Endothelial cell of umbilical vein (primary cell): Measurements from ENCODE around the gene CTNS. TPM values are rescaled to one million over a fixed set of nuclear protein-coding genes. Genes with fewer than 3 reads are reported as not detected.

ENCODE experiments used
- BruUV-seq: library from RNA; stranded (reverse); fragments of 400-500 nt; replicated peaks from 2 replicates; lab custom pipeline; 2021; lab: Mats Ljungman, UMichigan
- CTCF ChIA-PET: fragments of 300-600, 350-600 bp; sonication (Branson Sonifier 250); formaldehyde crosslinking; loops from one replicate; lab custom pipeline; 2021; ENCODE audit warnings: antibody characterized with exemption, inconsistent platforms; lab: Charles Lee
- POLR2A ChIA-PET: fragments of 300-600, 350-600 bp; sonication (Branson Sonifier 250); formaldehyde crosslinking; loops from one replicate; lab custom pipeline; 2021; ENCODE audit warnings: antibody characterized with exemption, inconsistent platforms; lab: Charles Lee
- DNase-seq: peaks from one replicate; pipeline ENCODE4 v3.0.0-alpha.2; 2011; ENCODE audit warnings: low read depth, low spot score
- FAIRE-seq: peaks from 2 replicates; lab custom pipeline; 2011; peaks lifted over from hg19 to GRCh38; lab: Jason Lieb, UNC
- H2AFZ ChIP-seq: 2 replicates; pipeline ENCODE4 v1.6.0; 2012; ENCODE audit warnings: low read depth, low read length, control low read depth, inconsistent platforms
- H3K27ac ChIP-seq: 2 replicates; pipeline ENCODE4 v1.5.1; 2011; ENCODE audit warnings: low read depth, mild to moderate bottlenecking, control low read depth, low read length, moderate library complexity; ENCODE audit not compliant: insufficient read depth
- H3K27me3 ChIP-seq, 2 experiments: 2 replicates each; pipeline versions ENCODE4 v1.6.0 to v1.6.1; 2011; ENCODE audit warnings: low read length in 2 of 2, mixed read lengths in 1 of 2; ENCODE audit not compliant: control insufficient read depth in 2 of 2, insufficient read depth in 2 of 2
- H3K36me3 ChIP-seq, 2 experiments: 2 replicates in 1 of 2; 3 replicates in 1 of 2; pipeline ENCODE4 v1.5.1; 2011; ENCODE audit warnings: low read length in 2 of 2, mild to moderate bottlenecking in 1 of 2, moderate library complexity in 1 of 2; ENCODE audit not compliant: control insufficient read depth in 2 of 2, insufficient read depth in 2 of 2; ENCODE audit errors: extremely low read depth in 1 of 2
- H3K4me1 ChIP-seq: 3 replicates; pipeline ENCODE4 v1.5.1; 2011; ENCODE audit warnings: mild to moderate bottlenecking, low read length; ENCODE audit not compliant: control insufficient read depth, insufficient read depth; ENCODE audit errors: extremely low read depth
- H3K4me2 ChIP-seq: 2 replicates; pipeline ENCODE4 v1.6.1; 2011; ENCODE audit warnings: low read length, control low read depth, mixed read lengths; ENCODE audit not compliant: insufficient read depth
- H3K4me3 ChIP-seq, 3 experiments: fragments of 200-600 bp in 1 of 3; sonication (generic), shearing (Covaris generic) in 1 of 3; replicated peaks in 1 of 3; 2 replicates each; pipeline ENCODE4 v1.5.1; 2011 to 2016; ENCODE audit warnings: control low read depth in 3 of 3, low read length in 3 of 3, mild to moderate bottlenecking in 2 of 3, inconsistent platforms in 1 of 3, low read depth in 1 of 3, moderate library complexity in 1 of 3; ENCODE audit not compliant: insufficient read depth in 1 of 3
- H3K79me2 ChIP-seq: 2 replicates; pipeline ENCODE4 v1.6.0; 2012; ENCODE audit warnings: low read length, inconsistent platforms; ENCODE audit not compliant: control insufficient read depth, insufficient read depth
- H3K9ac ChIP-seq: replicated peaks from 2 replicates; pipeline ENCODE3; 2011; ENCODE audit warnings: low read length, control low read depth; ENCODE audit not compliant: insufficient read depth; ENCODE audit errors: extremely low read depth
- H3K9me1 ChIP-seq: replicated peaks from 3 replicates; pipeline ENCODE4 v1.6.0; 2011; ENCODE audit warnings: mild to moderate bottlenecking, low read length; ENCODE audit not compliant: control insufficient read depth, insufficient read depth; ENCODE audit errors: extremely low read depth
- H3K9me3 ChIP-seq: replicated peaks from 2 replicates; pipeline ENCODE4 v1.5.1; 2012; ENCODE audit warnings: low read length, inconsistent platforms; ENCODE audit not compliant: control insufficient read depth, insufficient read depth
- H4K20me1 ChIP-seq: replicated peaks from 2 replicates; pipeline ENCODE3; 2011; ENCODE audit warnings: mild to moderate bottlenecking, low read length; ENCODE audit not compliant: control insufficient read depth, insufficient read depth; ENCODE audit errors: extremely low read depth
- CTCF ChIP-seq, 2 donors: IDR thresholded peaks; 1 replicate in 1 of 2; 2 replicates in 1 of 2; pipeline ENCODE4 v1.5.1; 2011; ENCODE audit warnings: low read length in 2 of 2, mild to moderate bottlenecking in 2 of 2, moderate library complexity in 2 of 2, control low read depth in 1 of 2, inconsistent platforms in 1 of 2, low read depth in 1 of 2; ENCODE audit not compliant: insufficient read depth in 1 of 2; ENCODE audit errors: extremely low read depth in 1 of 2
- FOS ChIP-seq: IDR thresholded peaks from 2 replicates; pipeline ENCODE4 v1.6.1; 2011; ENCODE audit warnings: mild to moderate bottlenecking, low read length, moderate library complexity, borderline replicate concordance; ENCODE audit not compliant: insufficient read depth
- GATA2 ChIP-seq: IDR thresholded peaks from 2 replicates; pipeline ENCODE4 v1.7.0; 2011; ENCODE audit warnings: low read depth, mild to moderate bottlenecking, moderate library complexity, mixed read lengths, low read length; ENCODE audit not compliant: insufficient read length, insufficient read depth
- JUN ChIP-seq: IDR thresholded peaks from 2 replicates; pipeline ENCODE4 v1.6.1; 2011; ENCODE audit warnings: borderline replicate concordance, low read depth; ENCODE audit not compliant: insufficient read length, insufficient read depth
- MAX ChIP-seq: IDR thresholded peaks from 2 replicates; pipeline ENCODE4 v1.6.1; 2011; ENCODE audit not compliant: insufficient read depth, insufficient read length
- MYC ChIP-seq: IDR thresholded peaks from one replicate; pipeline ENCODE4 v1.6.1; 2011; ENCODE audit warnings: mild to moderate bottlenecking, low read depth, low read length
- POLR2A ChIP-seq: IDR thresholded peaks from 2 replicates; pipeline ENCODE4 v1.6.1; 2012; ENCODE audit warnings: low read depth, mild to moderate bottlenecking, control low read depth, low read length
- POLR2AphosphoS5 ChIP-seq: IDR thresholded peaks from 2 replicates; pipeline ENCODE4 v1.6.1; 2012; ENCODE audit warnings: low read depth, mild to moderate bottlenecking, control low read depth, low read length, moderate library complexity; ENCODE audit not compliant: insufficient read depth
- dilution Hi-C: fragments of 300-500 bp; cut with MboI; formaldehyde crosslinking; loops from one replicate; pipeline ENCODE4 v1.15.0; 2019; ENCODE audit warnings: low sequenced_read_pairs; ENCODE audit not compliant: extremely low pct_ligation_motif_present
- intact Hi-C: fragments of 100-400 bp; cut with micrococcal nuclease; formaldehyde crosslinking; loops from one replicate; pipeline ENCODE4 v1.10.0; 2022
- polyA plus RNA-seq, 4 experiments: library from polyadenylated mRNA; depleted of rRNA in 3 of 4; stranded (reverse) in 3 of 4; unstranded in 1 of 4; fragments of >200 nt; gene quantifications; 2 replicates each; pipeline versions ENCODE4 v1.2.1 to v1.2.3, GENCODE V29; 2011 to 2012; ENCODE audit warnings: missing spikeins in 1 of 4
- total RNA-seq: library from RNA; stranded (reverse); gene quantifications from 2 replicates; pipeline ENCODE4 v1.2.3, GENCODE V29; 2021

CTNS gene
- total and polyA plus RNA-seq, 2 donors (not counting 3 experiments of a cell fraction or from before 2014, with no cell fraction given), result 17.9 to 25.9 TPM

- BruUV-seq, result TSS peak; percentile 34
Observed at GRCh38 chr17:3667366-3668278, 31.1 kb downstream of the CTNS start.

More at GRCh38 chr17:3667366-3668278, 31.1 kb downstream of the CTNS start:
- peak overlapping the region; percentile 61 to 87 (median 73) for H3K4me3 ChIP-seq
- peaks cover 3% of the 10 kb centered on the region for H4K20me1 ChIP-seq
- DNase-seq (peak; percentile 92), FAIRE-seq (peak; percentile 15)
- H3K79me2 ChIP-seq, result peaks cover 47% of the 10 kb centered on the region
- dilution Hi-C loops (no loop called here), intact Hi-C loops (loop anchor here (1.0 to 5.0 kb wide), 3 partner anchors 31 to 65 kb away; partner anchors contain the start of genes CTNS, HASPIN and SHPK)
- H3K4me2 ChIP-seq, result peak overlapping the region; percentile 89
- H3K9me3 ChIP-seq, result no peaks in the 10 kb centered on the region
- no peaks in the 10 kb centered on the region for H3K9me1 ChIP-seq
- H3K36me3 ChIP-seq, result peaks cover 5 to 21% of the 10 kb centered on the region in 2 experiments
- H2AFZ ChIP-seq, result no peak overlapping the region
- ChIA-PET CTCF (interaction anchor here (1.3 to 2.0 kb wide), 3 partner anchors 15 to 619 kb away, joined by 4 to 7 read pairs (median 5); partner anchors contain the start of genes CTNS and SHPK), POLR2A (interaction anchor here (0.6 to 3.1 kb wide), 6 partner anchors 9 to 619 kb away, joined by 3 to 18 read pairs (median 7); partner anchors contain the start of genes CTNS, HASPIN and SHPK)
- no peaks in the 10 kb centered on the region for H3K27me3 ChIP-seq
- peaks cover 24% of the 10 kb centered on the region for H3K4me1 ChIP-seq
- TF ChIP-seq FOS, result peak; percentile 63
- no peak for TF ChIP-seq GATA2
- TF ChIP-seq POLR2A, result peak; percentile 71
- peak in 1 of 2 donors; percentile 17 for TF ChIP-seq CTCF (IDR thresholded peaks at IDR 0.05; ENCODE audit: extremely low read depth in 1 of 2, insufficient read depth in 1 of 2, low read depth in 1 of 2, low read length in 2 of 2)
- peak; percentile 39 for TF ChIP-seq MYC
- no peak for TF ChIP-seq JUN
- no peak for TF ChIP-seq MAX
- peak; percentile 45 for TF ChIP-seq POLR2AphosphoS5
- peak overlapping the region; percentile 97 for H3K27ac ChIP-seq
- peak overlapping the region; percentile 99 for H3K9ac ChIP-seq
